Nephron (organoid): ENCODE results near the gene ITIH3.
A peak's percentile ranks its signal among the peaks of the same experiment; 100 is the strongest.

Experiments used
- H3K27ac Mint-ChIP-seq, 3 experiments: 2 replicates each; pipeline ENCODE4 v1.8.0; 2020; ENCODE audit warnings: mixed read lengths in 3 of 3, mild to moderate bottlenecking in 2 of 3, moderate library complexity in 1 of 3
- H3K27me3 Mint-ChIP-seq: 2 replicates; pipeline ENCODE4 v1.8.0; 2021; ENCODE audit warnings: low read depth, mild to moderate bottlenecking, moderate library complexity, mixed read lengths
- H3K36me3 Mint-ChIP-seq: 2 replicates; pipeline ENCODE4 v1.8.0; 2020; ENCODE audit warnings: low read depth, mixed read lengths
- H3K4me1 Mint-ChIP-seq: 2 replicates; pipeline ENCODE4 v1.8.0; 2020; ENCODE audit warnings: mixed read lengths
- H3K4me3 Mint-ChIP-seq, 3 experiments: 2 replicates each; pipeline ENCODE4 v1.8.0; 2020; ENCODE audit warnings: mild to moderate bottlenecking in 3 of 3, mixed read lengths in 3 of 3, moderate library complexity in 2 of 3
- H3K9me3 Mint-ChIP-seq: 2 replicates; pipeline ENCODE4 v1.8.0; 2020; ENCODE audit warnings: mixed read lengths
- CTCF ChIP-seq, 3 experiments: fragments of 200-600 bp; sonication (generic); IDR thresholded peaks; one replicate each; pipeline ENCODE4 v1.5.0; 2021; ENCODE audit warnings: antibody characterized with exemption in 3 of 3; ENCODE audit not compliant: unreplicated experiment in 3 of 3

The ITIH3 gene

DNA sequence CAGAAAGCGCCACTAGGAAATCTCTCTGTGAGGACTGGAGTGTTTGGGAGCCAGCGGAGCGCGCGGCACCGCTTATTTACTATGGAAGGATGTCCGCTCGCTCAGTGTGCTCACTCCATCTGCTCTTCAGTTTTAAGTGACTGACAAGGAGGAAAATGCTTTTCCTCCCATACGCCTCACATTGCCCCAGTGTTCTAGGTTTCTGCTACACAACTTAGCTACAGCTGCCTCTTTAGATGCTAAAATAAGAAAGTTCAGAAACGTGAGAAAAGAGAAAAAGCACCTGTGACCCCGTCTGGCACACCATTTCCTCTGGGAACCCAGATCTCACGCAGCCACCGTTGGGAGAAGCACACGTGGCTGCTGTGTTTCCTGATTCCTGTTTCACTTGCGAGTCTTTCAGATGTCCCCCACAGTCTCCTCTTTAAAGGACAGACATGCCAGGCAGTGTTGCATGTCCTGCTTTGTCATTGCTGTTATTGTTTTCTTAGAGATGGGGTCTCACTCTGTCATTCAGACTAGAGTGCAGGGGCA lies 51.9 kb downstream of the ITIH3 start:
- TF ChIP-seq CTCF (IDR thresholded peaks at IDR 0.05; ENCODE audit: unreplicated experiment in 3 of 3), result no peak
- peaks cover 26% of the 10 kb centered on the region for H3K4me1 Mint-ChIP-seq
- H3K27ac Mint-ChIP-seq, result no peak overlapping the region
- H3K9me3 Mint-ChIP-seq, result no peaks in the 10 kb centered on the region
- no peak overlapping the region for H3K4me3 Mint-ChIP-seq
- H3K36me3 Mint-ChIP-seq, result peaks cover 13% of the 10 kb centered on the region
- H3K27me3 Mint-ChIP-seq, result no peaks in the 10 kb centered on the region

DNA sequence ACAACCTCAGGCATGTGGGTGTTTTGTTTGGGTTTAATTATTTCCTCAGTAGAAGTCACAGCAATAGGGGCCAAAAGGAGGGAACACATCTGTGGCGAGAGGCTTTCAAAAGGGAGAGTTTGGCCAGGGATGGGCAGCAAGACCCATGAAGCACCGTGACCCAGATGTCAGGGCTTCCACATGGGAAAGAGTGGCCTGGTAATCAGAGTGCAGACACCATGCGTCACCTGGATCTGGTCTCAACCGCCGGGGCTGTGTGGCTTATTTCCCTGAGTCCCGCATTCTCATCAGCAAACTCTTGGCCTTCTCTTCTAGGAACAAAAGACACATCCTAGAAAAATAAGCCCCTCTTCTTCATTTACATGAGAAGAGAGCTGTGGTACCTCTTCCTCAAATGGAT lies 52.6 kb downstream of the ITIH3 start:
- Mint-ChIP-seq H3K4me3 (no peak overlapping the region), H3K27me3 (no peaks in the 10 kb centered on the region), H3K36me3 (peaks cover 16% of the 10 kb centered on the region), H3K4me1 (peaks cover 18% of the 10 kb centered on the region), H3K9me3 (no peaks in the 10 kb centered on the region), H3K27ac (peak overlapping the region in 1 of 3 experiments; percentile 17)
- no peak for TF ChIP-seq CTCF (IDR thresholded peaks at IDR 0.05; ENCODE audit: unreplicated experiment in 3 of 3)

DNA sequence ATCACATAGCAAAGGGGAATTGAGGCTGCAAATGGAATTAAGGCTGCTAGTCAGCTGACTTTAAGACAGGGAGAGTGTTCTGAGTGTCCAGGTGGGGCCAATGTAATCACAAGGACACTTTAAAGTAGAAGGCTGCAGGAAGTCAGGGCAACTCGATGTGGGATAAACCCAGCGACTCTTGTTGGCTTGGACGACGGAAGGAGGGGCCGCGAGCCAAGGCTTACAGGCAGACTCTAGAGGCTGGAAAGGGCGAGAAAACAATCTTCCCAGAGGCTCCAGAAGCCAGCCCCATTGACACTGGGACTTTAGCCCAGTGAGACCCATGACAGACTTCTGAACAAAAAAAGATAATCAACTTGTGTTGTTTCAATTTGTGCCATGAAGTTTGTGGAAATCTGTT lies 53.1 kb downstream of the ITIH3 start:
- no peak overlapping the region for H3K4me3 Mint-ChIP-seq
- no peaks in the 10 kb centered on the region for H3K27me3 Mint-ChIP-seq
- H3K27ac Mint-ChIP-seq, result no peak overlapping the region
- H3K9me3 Mint-ChIP-seq, result no peaks in the 10 kb centered on the region
- peaks cover 16% of the 10 kb centered on the region for H3K4me1 Mint-ChIP-seq
- H3K36me3 Mint-ChIP-seq, result peaks cover 16% of the 10 kb centered on the region
- TF ChIP-seq CTCF (IDR thresholded peaks at IDR 0.05; ENCODE audit: unreplicated experiment in 3 of 3), result no peak

GRCh38 chr3:52848617-52849016 lies 54.0 kb downstream of the ITIH3 start:
- Mint-ChIP-seq H3K9me3 (no peaks in the 10 kb centered on the region), H3K27me3 (no peaks in the 10 kb centered on the region), H3K4me3 (no peak overlapping the region), H3K27ac (no peak overlapping the region), H3K4me1 (peaks cover 16% of the 10 kb centered on the region), H3K36me3 (peaks cover 16% of the 10 kb centered on the region)
- no peak for TF ChIP-seq CTCF (IDR thresholded peaks at IDR 0.05; ENCODE audit: unreplicated experiment in 3 of 3)

DNA sequence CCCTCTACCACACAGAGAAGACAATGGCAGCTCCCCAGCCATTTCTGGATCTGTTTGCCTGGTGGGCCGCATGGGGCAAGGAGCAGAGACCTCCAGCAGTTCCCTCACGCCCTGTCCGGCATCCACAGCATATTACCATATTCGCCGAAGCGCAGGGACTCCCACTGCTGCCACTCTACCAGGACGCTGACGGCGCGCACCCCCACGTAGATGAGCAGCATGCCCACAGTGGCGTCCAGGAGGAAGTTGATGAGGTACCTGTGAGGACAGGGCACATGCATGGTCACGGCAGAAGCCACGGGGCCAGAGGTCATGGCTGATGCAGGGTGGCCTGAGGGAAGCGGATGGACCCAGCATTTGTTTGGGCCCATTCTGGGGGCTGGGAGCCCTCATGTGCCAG lies 55.1 kb downstream of the ITIH3 start:
- Mint-ChIP-seq H3K27ac (no peak overlapping the region), H3K4me3 (no peak overlapping the region), H3K4me1 (peaks cover 12% of the 10 kb centered on the region), H3K36me3 (peaks cover 11% of the 10 kb centered on the region), H3K9me3 (no peaks in the 10 kb centered on the region), H3K27me3 (no peaks in the 10 kb centered on the region)
- no peak for TF ChIP-seq CTCF (IDR thresholded peaks at IDR 0.05; ENCODE audit: unreplicated experiment in 3 of 3)

GRCh38 chr3:52851348-52851747 lies 56.8 kb downstream of the ITIH3 start:
- no peaks in the 10 kb centered on the region for H3K27me3 Mint-ChIP-seq
- H3K9me3 Mint-ChIP-seq, result no peaks in the 10 kb centered on the region
- no peak overlapping the region for H3K4me3 Mint-ChIP-seq
- peak; percentile 50 to 62 (median 51) for TF ChIP-seq CTCF (IDR thresholded peaks at IDR 0.05; ENCODE audit: unreplicated experiment in 3 of 3)
- H3K4me1 Mint-ChIP-seq, result peaks cover 4% of the 10 kb centered on the region
- H3K27ac Mint-ChIP-seq, result no peak overlapping the region
- H3K36me3 Mint-ChIP-seq, result peaks cover 15% of the 10 kb centered on the region
